Stimulated activated naive B cell treated with anti-CD40 and anti-IgM and Interleukin-4, amounts not matched to agents 10 μg/mL and 1 μg/mL and 100 μg/mL, for 72 hours (primary cell): Measurements from ENCODE around the gene PIGM.

Experiments used
- ATAC-seq, 2 donors: fragments of 150-1000 bp; cut with Tn5 transposase; replicated peaks; 2 replicates each; pipeline ENCODE4 v1.10.0; 2021; ENCODE audit warnings: moderate library complexity in 1 of 2
- DNase-seq: peaks from one replicate; pipeline ENCODE4 v3.0.0; 2021
- H3K27ac Mint-ChIP-seq: one replicate; pipeline ENCODE4 v1.8.0; 2022; ENCODE audit warnings: mild to moderate bottlenecking, mixed read lengths
- H3K27me3 Mint-ChIP-seq, 2 donors: one replicate each; pipeline ENCODE4 v1.8.0; 2022; ENCODE audit warnings: mixed read lengths in 2 of 2
- H3K36me3 Mint-ChIP-seq, 2 donors: one replicate each; pipeline ENCODE4 v1.8.0; 2022; ENCODE audit warnings: mixed read lengths in 2 of 2, mild to moderate bottlenecking in 1 of 2
- H3K4me1 Mint-ChIP-seq, 2 donors: one replicate each; pipeline ENCODE4 v1.8.0; 2022; ENCODE audit warnings: mixed read lengths in 2 of 2, mild to moderate bottlenecking in 1 of 2
- H3K4me3 Mint-ChIP-seq, 2 donors: one replicate each; pipeline ENCODE4 v1.8.0; 2022; ENCODE audit warnings: mild to moderate bottlenecking in 2 of 2, mixed read lengths in 2 of 2, moderate library complexity in 1 of 2
- H3K9me3 Mint-ChIP-seq, 2 donors: one replicate each; pipeline ENCODE4 v1.8.0; 2022; ENCODE audit warnings: mixed read lengths in 2 of 2, mild to moderate bottlenecking in 1 of 2

The PIGM gene

DNA sequence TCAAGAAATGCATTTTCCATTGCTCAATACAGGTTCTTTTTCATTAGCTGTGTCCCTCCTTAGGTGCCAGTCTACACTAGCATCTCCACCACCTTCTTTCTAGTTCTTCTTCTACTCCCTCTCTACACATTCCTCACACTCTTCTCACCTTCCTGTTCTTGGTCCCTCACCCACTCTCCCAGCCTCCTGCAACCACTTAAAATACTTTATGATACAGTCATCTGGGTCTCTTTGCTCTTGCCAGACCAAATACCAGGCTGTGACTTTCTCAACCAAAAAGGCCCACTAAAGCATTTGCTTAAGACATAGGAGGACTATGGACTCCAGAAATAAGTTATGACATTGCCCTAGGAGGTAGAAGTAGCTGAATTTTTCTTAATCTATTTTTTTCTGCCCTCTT lies 35.1 kb downstream of the PIGM start:
- no peak for DNase-seq
- Mint-ChIP-seq H3K4me3 (no peak overlapping the region), H3K27ac (no peak overlapping the region), H3K27me3 (peaks cover 24 to 26% of the 10 kb centered on the region in 2 donors), H3K9me3 (no peaks in the 10 kb centered on the region), H3K36me3 (no peaks in the 10 kb centered on the region), H3K4me1 (peaks cover 0 to under 1% of the 10 kb centered on the region in 2 donors)
- no peak for ATAC-seq

DNA sequence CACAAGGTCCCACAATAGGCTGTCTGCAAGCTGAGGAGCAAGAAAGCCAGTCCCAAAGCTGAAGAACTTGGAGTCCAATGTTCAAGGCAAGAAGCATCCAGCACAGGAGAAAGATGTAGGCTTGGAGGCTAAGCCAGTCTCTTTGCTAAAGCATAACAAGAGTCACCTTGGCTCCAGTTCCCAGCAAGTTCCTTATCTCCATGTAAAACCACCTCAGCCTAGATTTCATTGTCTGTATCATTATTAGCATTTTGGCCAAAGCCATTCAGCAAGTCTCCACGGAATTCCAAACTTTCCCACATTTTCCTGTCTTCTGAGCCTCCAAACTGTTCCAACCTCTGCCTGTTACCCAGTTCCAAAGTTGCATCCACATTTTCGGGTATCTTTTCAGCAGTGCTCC lies 36.9 kb downstream of the PIGM start:
- no peaks in the 10 kb centered on the region for H3K36me3 Mint-ChIP-seq
- H3K9me3 Mint-ChIP-seq, result no peaks in the 10 kb centered on the region
- H3K27ac Mint-ChIP-seq, result no peak overlapping the region
- ATAC-seq (no peak), DNase-seq (no peak)
- no peak overlapping the region for H3K4me3 Mint-ChIP-seq
- peaks cover 0 to 3% of the 10 kb centered on the region in 2 donors for H3K4me1 Mint-ChIP-seq
- peaks cover 24 to 26% of the 10 kb centered on the region in 2 donors for H3K27me3 Mint-ChIP-seq

DNA sequence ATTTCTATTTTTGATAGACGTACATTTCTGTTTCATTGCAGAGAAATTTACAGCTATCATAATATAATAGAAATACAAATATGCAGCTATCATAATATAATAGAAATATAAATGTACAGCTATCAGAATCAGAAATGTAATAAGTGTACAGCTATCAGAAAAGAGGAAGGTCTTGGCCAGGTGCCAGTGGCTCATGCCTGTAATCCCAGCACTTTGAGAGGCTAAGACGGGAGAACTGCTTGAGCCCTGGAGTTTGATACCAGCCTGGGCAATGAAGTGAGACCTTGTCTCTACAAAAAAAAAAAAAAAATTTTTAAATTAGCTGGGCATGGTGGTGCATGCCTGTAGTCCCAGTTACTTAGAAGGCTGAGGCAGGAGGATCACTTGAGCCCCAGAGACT lies 37.9 kb downstream of the PIGM start:
- Mint-ChIP-seq H3K4me1 (peaks cover 0 to 3% of the 10 kb centered on the region in 2 donors), H3K27ac (no peak overlapping the region), H3K9me3 (no peaks in the 10 kb centered on the region), H3K36me3 (no peaks in the 10 kb centered on the region), H3K27me3 (peaks cover 24 to 34% of the 10 kb centered on the region in 2 donors), H3K4me3 (no peak overlapping the region)
- no peak for ATAC-seq
- no peak for DNase-seq

DNA sequence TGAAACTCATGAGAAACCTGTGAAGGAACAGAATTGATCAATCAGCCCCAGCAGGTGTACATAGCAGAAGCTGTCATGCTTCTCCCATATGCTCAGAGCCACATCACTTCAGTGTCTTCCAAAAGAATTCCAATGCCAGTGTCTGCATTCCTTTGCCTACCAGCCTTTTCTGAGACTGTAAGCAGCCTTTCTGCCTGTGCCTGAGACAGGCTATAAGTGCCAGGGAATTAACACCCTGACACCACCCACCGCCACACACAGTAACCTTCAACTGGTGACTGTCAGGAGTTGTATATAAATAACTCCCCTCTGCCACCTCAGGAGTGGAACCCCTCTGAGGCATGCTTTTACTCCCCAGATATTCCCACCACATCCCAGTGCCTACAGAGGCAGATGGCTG lies 39.6 kb downstream of the PIGM start:
- H3K4me3 Mint-ChIP-seq, result no peak overlapping the region
- peaks cover 30 to 43% of the 10 kb centered on the region in 2 donors for H3K27me3 Mint-ChIP-seq
- ATAC-seq (no peak), DNase-seq (no peak)
- no peaks in the 10 kb centered on the region for H3K36me3 Mint-ChIP-seq
- no peaks in the 10 kb centered on the region for H3K9me3 Mint-ChIP-seq
- H3K27ac Mint-ChIP-seq, result no peak overlapping the region
- peaks cover 0 to 3% of the 10 kb centered on the region in 2 donors for H3K4me1 Mint-ChIP-seq

DNA sequence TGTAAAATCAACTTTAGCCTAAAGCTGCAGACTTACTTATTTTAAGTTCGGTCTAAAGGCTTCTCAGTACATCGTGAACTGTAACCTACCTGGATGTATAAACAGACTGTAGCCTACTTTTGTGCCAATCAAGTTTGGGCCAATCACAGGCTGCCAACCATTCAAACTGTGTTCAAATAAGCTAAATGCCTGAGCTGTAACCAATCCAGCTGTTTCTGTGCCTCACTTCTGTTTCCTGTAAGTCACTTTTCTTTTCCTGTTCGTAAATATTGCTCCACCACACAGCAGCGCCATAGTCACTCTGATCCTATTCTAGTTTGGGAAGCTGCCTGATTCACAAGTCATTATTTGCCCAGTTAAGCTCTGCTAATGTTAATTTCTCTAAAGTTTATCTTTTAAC lies 40.3 kb downstream of the PIGM start:
- no peak overlapping the region for H3K27ac Mint-ChIP-seq
- ATAC-seq, result no peak

DNA sequence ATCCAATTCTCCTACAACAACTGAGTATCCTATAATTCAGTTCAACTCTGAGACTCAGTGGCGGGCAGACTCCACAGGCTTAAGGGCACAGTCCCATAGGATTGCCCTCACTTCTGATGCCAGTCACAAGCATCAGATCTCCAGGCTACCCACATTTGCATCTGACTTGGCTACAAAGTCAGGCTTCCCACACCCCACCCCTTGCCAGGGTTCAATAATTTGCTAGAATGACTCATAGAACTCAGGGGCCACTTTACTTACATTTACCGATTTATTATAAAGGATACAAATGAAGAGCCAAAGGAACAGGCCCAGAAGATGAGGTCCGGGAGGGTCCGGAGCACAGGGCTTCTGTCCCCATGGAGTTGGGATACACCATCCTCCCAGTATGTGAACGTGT lies 41.8 kb downstream of the PIGM start:
- no peak overlapping the region for H3K4me3 Mint-ChIP-seq
- H3K27ac Mint-ChIP-seq, result no peak overlapping the region
- H3K36me3 Mint-ChIP-seq, result no peaks in the 10 kb centered on the region
- no peak for DNase-seq
- ATAC-seq, result no peak
- no peaks in the 10 kb centered on the region for H3K9me3 Mint-ChIP-seq
- H3K27me3 Mint-ChIP-seq, result peaks cover 23 to 38% of the 10 kb centered on the region in 2 donors
- H3K4me1 Mint-ChIP-seq, result peaks cover 0 to 3% of the 10 kb centered on the region in 2 donors

More for the DNA sequence above, 40.3 kb downstream of the PIGM start:
- Mint-ChIP-seq H3K4me3 (no peak overlapping the region), H3K9me3 (no peaks in the 10 kb centered on the region), H3K36me3 (no peaks in the 10 kb centered on the region), H3K4me1 (peaks cover 0 to 3% of the 10 kb centered on the region in 2 donors), H3K27me3 (peaks cover 27 to 41% of the 10 kb centered on the region in 2 donors)
- DNase-seq, result no peak

DNA sequence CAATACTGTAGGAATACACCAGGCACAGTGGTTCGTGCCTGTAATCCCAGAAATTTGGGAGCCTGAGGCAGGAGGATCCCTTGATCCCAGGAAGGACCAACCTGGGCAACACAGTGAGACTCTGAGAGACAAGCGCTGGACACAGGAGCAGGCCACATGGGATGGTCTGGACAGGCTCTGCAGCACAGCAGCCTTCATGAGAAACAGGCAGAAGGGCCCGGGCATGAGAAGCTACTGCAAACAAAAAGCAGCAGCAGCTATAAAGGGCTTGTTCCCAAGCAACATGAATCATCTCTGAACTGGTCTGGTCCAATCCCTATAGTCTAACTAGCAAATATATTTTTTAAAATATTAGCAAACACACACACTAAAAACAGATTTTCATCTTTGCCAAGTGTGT lies 42.2 kb downstream of the PIGM start:
- DNase-seq (no peak), ATAC-seq (no peak)
- H3K27me3 Mint-ChIP-seq, result peaks cover 22 to 36% of the 10 kb centered on the region in 2 donors
- H3K27ac Mint-ChIP-seq, result no peak overlapping the region
- no peaks in the 10 kb centered on the region for H3K36me3 Mint-ChIP-seq
- H3K4me3 Mint-ChIP-seq, result no peak overlapping the region
- peaks cover 0 to 3% of the 10 kb centered on the region in 2 donors for H3K4me1 Mint-ChIP-seq
- H3K9me3 Mint-ChIP-seq, result no peaks in the 10 kb centered on the region

DNA sequence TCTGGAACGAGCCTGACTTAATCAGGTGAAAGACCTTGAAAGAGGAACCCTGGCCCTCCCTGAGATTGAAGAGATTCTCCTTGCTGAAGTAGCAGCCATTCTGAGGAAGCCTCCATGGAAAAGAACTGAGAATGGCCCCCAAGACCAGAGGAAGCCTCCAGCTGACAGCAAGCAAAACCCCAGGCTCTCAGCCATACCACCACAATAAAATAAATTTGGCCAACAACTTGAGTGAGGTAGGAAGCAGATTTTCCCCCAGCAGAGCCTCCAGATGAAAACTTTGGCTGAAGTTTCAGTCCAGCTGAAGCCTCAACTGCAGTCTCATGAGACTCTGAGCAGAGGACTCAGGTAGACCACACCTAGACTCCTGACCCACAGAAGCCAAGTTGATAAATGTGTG lies 43.8 kb downstream of the PIGM start:
- DNase-seq (no peak), ATAC-seq (no peak)
- H3K27me3 Mint-ChIP-seq, result peaks cover 28 to 43% of the 10 kb centered on the region in 2 donors
- no peak overlapping the region for H3K27ac Mint-ChIP-seq
- H3K9me3 Mint-ChIP-seq, result no peaks in the 10 kb centered on the region
- no peaks in the 10 kb centered on the region for H3K36me3 Mint-ChIP-seq
- H3K4me3 Mint-ChIP-seq, result no peak overlapping the region
- peaks cover 0 to 3% of the 10 kb centered on the region in 2 donors for H3K4me1 Mint-ChIP-seq

DNA sequence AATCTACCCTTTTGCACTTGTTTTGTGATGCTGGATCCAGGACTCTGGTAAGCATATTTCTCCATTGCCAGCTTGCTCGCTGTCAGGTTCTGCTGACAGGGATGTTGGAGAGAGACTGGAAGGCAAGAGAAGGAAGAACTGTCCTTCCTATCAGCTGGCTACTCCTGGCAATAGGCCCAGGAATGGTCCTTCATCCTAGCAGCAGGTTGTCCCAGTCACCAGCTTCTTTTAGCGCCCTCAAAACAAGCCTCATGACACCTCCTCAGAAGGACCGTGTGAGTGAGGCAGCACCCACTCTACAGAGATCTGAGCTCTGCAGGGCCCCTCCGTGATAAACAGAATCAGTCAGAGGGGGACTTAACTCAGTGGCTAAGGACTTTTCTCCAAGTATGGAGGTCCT lies 44.6 kb downstream of the PIGM start:
- Mint-ChIP-seq H3K9me3 (no peaks in the 10 kb centered on the region), H3K4me1 (peaks cover 0 to 3% of the 10 kb centered on the region in 2 donors), H3K27ac (no peak overlapping the region), H3K4me3 (no peak overlapping the region), H3K27me3 (peaks cover 25 to 42% of the 10 kb centered on the region in 2 donors), H3K36me3 (no peaks in the 10 kb centered on the region)
- DNase-seq (no peak), ATAC-seq (no peak)

DNA sequence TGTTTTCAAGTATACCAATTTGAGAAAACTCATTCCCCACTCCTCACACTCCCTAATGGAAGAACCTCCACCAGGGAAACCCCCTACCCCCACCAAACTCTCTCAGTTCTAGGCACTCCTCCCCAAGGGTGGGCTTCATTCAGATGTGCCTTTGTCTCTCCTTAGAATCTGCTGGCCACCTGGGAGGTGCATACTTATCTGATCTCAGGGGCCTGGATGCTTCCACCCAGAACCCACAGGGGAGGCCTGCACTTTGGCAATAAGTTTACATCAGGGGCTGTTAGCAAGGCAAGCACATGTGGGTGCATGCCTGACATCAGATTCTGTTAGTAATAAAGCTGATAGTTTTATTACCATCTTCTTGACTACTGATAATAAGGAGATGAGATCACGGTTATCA lies 45.3 kb downstream of the PIGM start:
- Mint-ChIP-seq H3K27ac (no peak overlapping the region), H3K4me1 (peaks cover 0 to 1% of the 10 kb centered on the region in 2 donors), H3K27me3 (peaks cover 28 to 47% of the 10 kb centered on the region in 2 donors), H3K9me3 (no peaks in the 10 kb centered on the region), H3K36me3 (no peaks in the 10 kb centered on the region), H3K4me3 (no peak overlapping the region)
- ATAC-seq (no peak), DNase-seq (no peak)

DNA sequence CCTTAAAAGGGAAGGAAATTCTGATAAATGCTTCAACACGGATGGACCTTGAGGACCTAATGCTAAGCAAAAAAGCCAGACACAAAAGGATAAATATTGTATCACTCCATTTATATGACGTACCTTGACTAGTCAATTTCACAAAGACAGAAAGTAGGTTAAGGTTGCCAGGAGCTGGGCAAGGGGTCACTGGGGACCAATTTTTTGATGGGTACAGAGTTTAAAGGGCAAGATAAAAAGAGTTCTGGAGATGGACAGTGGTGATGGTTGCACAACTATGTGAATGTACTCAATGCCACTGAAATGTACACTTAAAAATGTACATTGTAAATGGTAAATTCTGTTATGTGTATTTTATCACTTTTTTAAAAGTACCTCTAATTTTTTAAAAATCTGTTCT lies 45.7 kb downstream of the PIGM start:
- H3K27ac Mint-ChIP-seq, result no peak overlapping the region
- H3K9me3 Mint-ChIP-seq, result no peaks in the 10 kb centered on the region

DNA sequence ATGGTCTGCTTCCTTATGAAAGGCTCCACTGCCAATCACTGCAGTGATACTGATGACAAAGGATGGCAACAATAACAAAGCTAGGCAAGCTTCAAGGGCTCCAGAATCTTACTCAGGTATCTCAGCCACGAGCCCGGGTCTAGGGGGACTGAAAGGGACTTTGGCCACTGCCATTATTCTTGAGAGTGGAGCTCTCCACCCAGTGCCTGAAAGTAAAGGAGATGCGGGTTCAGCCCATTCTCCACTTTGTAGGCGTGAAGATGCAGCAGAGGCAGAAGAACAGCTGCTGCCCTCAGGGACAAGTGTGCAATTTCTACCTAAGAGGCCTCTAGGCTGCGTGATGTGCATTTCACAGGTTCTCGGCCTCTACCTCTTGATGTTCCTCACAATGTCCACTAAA lies 46.3 kb downstream of the PIGM start:
- no peak overlapping the region for H3K27ac Mint-ChIP-seq
- H3K36me3 Mint-ChIP-seq, result no peaks in the 10 kb centered on the region

More for the DNA sequence above, 45.7 kb downstream of the PIGM start:
- ATAC-seq (no peak), DNase-seq (no peak)
- H3K36me3 Mint-ChIP-seq, result no peaks in the 10 kb centered on the region
- H3K27me3 Mint-ChIP-seq, result peaks cover 28 to 49% of the 10 kb centered on the region in 2 donors
- no peaks in the 10 kb centered on the region for H3K4me1 Mint-ChIP-seq
- no peak overlapping the region for H3K4me3 Mint-ChIP-seq

DNA sequence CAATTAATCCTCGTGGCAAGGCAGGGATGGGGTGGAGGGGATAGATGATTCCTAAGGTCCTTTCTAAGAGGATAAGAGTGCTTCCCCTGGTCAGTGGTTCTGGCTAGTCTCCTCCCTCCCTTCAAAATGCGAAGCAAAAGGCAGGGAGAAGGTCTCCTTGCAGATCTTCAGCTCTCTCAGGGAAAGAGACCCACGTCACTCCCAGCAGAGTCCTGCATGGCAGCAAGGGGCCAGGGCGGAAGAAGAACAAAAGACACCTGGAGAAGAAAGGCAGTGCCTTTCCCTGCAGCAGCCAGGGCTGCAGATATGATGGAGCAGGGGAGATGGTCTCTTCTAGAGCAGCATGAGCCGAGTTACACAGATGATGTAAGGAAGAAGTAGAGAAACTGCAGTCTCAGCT lies 48.1 kb downstream of the PIGM start:
- H3K27ac Mint-ChIP-seq, result no peak overlapping the region
- H3K4me3 Mint-ChIP-seq, result no peak overlapping the region
- H3K4me1 Mint-ChIP-seq, result no peaks in the 10 kb centered on the region
- no peaks in the 10 kb centered on the region for H3K9me3 Mint-ChIP-seq
- ATAC-seq (no peak), DNase-seq (no peak)
- H3K27me3 Mint-ChIP-seq, result peaks cover 45 to 60% of the 10 kb centered on the region in 2 donors
- no peaks in the 10 kb centered on the region for H3K36me3 Mint-ChIP-seq

More for the DNA sequence above, 46.3 kb downstream of the PIGM start:
- DNase-seq, result no peak
- Mint-ChIP-seq H3K4me1 (no peaks in the 10 kb centered on the region), H3K9me3 (no peaks in the 10 kb centered on the region), H3K4me3 (no peak overlapping the region), H3K27me3 (peaks cover 32 to 54% of the 10 kb centered on the region in 2 donors)
- no peak for ATAC-seq

DNA sequence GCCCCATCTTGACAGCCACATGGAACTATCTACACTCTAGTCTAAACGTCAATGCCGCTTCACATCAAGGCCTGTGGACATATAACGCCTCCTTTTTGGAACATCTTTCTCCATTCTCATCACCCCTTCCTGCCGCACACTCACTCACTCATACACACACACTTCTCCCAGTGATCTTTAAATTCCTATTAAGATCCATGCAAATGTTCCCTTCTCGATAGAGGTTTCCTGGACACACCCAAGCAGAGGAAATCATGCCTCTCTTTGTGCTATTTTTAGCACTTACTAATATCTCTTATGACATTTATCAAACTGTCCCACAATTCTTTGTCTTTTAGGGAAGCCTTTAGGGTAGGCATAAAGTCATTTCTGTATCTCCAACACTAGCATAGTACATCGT lies 49.5 kb downstream of the PIGM start:
- Mint-ChIP-seq H3K4me1 (no peaks in the 10 kb centered on the region), H3K36me3 (no peaks in the 10 kb centered on the region), H3K27me3 (peaks cover 39 to 55% of the 10 kb centered on the region in 2 donors), H3K9me3 (no peaks in the 10 kb centered on the region), H3K4me3 (no peak overlapping the region), H3K27ac (no peak overlapping the region)
- DNase-seq (no peak), ATAC-seq (no peak)

DNA sequence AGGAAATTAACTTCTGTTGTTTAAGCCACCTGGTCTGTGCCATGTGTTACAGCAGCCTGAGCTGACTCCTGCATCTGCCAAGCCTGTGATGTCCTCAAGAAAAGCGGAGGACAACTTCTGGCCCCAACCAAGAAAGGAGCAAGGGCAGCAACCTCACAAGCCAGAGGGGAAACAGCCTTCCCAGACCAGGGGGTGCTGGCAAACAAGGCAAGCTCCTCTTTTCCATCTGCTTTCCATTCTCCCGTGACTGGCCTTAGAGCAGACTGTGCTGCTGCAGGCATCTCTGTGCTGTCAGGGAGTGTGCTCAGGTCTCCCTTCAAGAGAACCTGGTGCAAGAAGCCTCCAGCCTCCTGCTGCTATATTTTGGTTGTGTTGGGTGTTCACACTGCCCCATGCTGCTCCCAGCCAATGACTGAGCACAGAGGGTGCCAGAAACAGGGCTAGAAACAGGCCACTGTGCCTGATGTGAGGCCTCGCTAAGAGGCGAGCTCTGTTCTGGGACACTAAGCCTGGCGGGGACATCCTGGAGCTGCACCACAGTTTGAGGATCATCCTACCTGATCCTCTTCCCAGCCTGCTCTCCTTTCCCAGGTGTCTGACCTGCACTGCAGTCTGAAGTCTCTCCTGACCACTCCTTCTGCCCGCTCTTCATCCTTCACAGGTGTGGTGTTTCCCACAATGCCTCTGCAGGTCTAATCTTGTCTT lies 50.3 kb downstream of the PIGM start:
- ATAC-seq (no peak), DNase-seq (no peak)
- Mint-ChIP-seq H3K4me1 (no peaks in the 10 kb centered on the region), H3K36me3 (no peaks in the 10 kb centered on the region), H3K4me3 (no peak overlapping the region), H3K27ac (no peak overlapping the region), H3K27me3 (peaks cover 39 to 62% of the 10 kb centered on the region in 2 donors), H3K9me3 (no peaks in the 10 kb centered on the region)
